Neural cell (in vitro differentiated cells): ENCODE results near the gene RCL1. TPM values are rescaled to one million over a fixed set of nuclear protein-coding genes. Genes with fewer than 3 reads are reported as not detected.

Experiments used
- H2AFZ ChIP-seq: fragments of 200-600, 300-800 bp; sonication (generic), shearing (Covaris generic); 2 replicates; pipeline ENCODE4 v1.6.0; 2014; ENCODE audit warnings: low read depth, mild to moderate bottlenecking, antibody characterized with exemption, low read length, moderate library complexity
- H3F3A ChIP-seq: fragments of 200-600 bp; shearing (Covaris generic); 2 replicates; pipeline ENCODE4 v1.6.1; 2016; ENCODE audit warnings: mild to moderate bottlenecking, moderate library complexity, mixed read lengths, antibody characterized with exemption, low read length; ENCODE audit not compliant: insufficient read depth, poor library complexity, severe bottlenecking
- H3K27ac ChIP-seq: fragments of 200-600, 300-800 bp; sonication (generic), shearing (Covaris generic); 2 replicates; pipeline ENCODE4 v1.5.1; 2014; ENCODE audit warnings: mild to moderate bottlenecking, low read length, moderate library complexity
- H3K27me3 ChIP-seq: fragments of 300-800, 200-600 bp; sonication (generic), shearing (Covaris generic); 2 replicates; pipeline ENCODE4 v1.6.0; 2014; ENCODE audit warnings: mild to moderate bottlenecking, low read depth, low read length, moderate library complexity; ENCODE audit not compliant: insufficient read depth
- H3K36me3 ChIP-seq: fragments of 300-800, 200-600 bp; sonication (generic), shearing (Covaris generic); 2 replicates; pipeline ENCODE4 v1.5.1; 2014; ENCODE audit warnings: mild to moderate bottlenecking, antibody characterized with exemption, low read length, moderate library complexity; ENCODE audit not compliant: insufficient read depth
- H3K4me2 ChIP-seq: fragments of 300-800, 200-600 bp; sonication (generic), shearing (Covaris generic); 2 replicates; pipeline ENCODE4 v1.6.0; 2014; ENCODE audit warnings: mild to moderate bottlenecking, low read length
- H3K4me3 ChIP-seq: fragments of 300-800, 200-600 bp; sonication (generic), shearing (Covaris generic); 2 replicates; pipeline ENCODE4 v1.5.1; 2014; ENCODE audit warnings: mild to moderate bottlenecking, low read length, moderate library complexity
- H3K79me2 ChIP-seq: fragments of 200-600 bp; shearing (Covaris generic); replicated peaks from 2 replicates; pipeline ENCODE4 v1.6.0; 2014; ENCODE audit warnings: mild to moderate bottlenecking, low read length, moderate library complexity; ENCODE audit not compliant: insufficient read depth
- H3K9ac ChIP-seq: fragments of 300-800, 200-600 bp; sonication (generic), shearing (Covaris generic); 2 replicates; pipeline ENCODE4 v1.6.1; 2016; ENCODE audit warnings: mild to moderate bottlenecking, low read length, mixed read lengths
- H3K9me2 ChIP-seq: fragments of 200-600 bp; shearing (Covaris generic); 2 replicates; pipeline ENCODE4 v1.6.1; 2016; ENCODE audit warnings: mild to moderate bottlenecking, low read length, mixed read lengths; ENCODE audit not compliant: insufficient read depth
- H3K9me3 ChIP-seq: fragments of 200-600, 300-800 bp; sonication (generic), shearing (Covaris generic); 2 replicates; pipeline ENCODE4 v1.6.1; 2016; ENCODE audit warnings: mild to moderate bottlenecking, mixed run types, low read length, moderate library complexity, mixed read lengths
- H4K20me1 ChIP-seq: fragments of 200-600 bp; shearing (Covaris generic); 2 replicates; pipeline ENCODE4 v1.6.1; 2016; ENCODE audit warnings: mild to moderate bottlenecking, mixed run types; ENCODE audit not compliant: insufficient read depth
- EP300 ChIP-seq: fragments of 450-650 bp; conservative IDR thresholded peaks from 2 replicates; pipeline ENCODE4 v1.6.1; 2014; ENCODE audit warnings: antibody characterized with exemption, mild to moderate bottlenecking, moderate library complexity; ENCODE audit not compliant: poor library complexity, severe bottlenecking
- EZH2 ChIP-seq: fragments of 200-600, 300-800 bp; shearing (Covaris generic), sonication (generic); IDR thresholded peaks from 2 replicates; pipeline ENCODE4 v1.6.1; 2014; ENCODE audit warnings: antibody characterized with exemption, low read length, borderline replicate concordance, mild to moderate bottlenecking; ENCODE audit not compliant: insufficient read depth, poor library complexity, severe bottlenecking
- MXI1 ChIP-seq: fragments of 450-650 bp; conservative IDR thresholded peaks from 2 replicates; pipeline ENCODE4 v1.6.1; 2014; ENCODE audit warnings: antibody characterized with exemption, mild to moderate bottlenecking; ENCODE audit not compliant: poor library complexity, severe bottlenecking
- POLR2AphosphoS5 ChIP-seq: IDR thresholded peaks from 2 replicates; pipeline ENCODE4 v1.6.1; 2012
- RAD21 ChIP-seq: fragments of 450-650 bp; conservative IDR thresholded peaks from 2 replicates; pipeline ENCODE4 v1.6.1; 2014; ENCODE audit warnings: antibody characterized with exemption, mild to moderate bottlenecking, moderate library complexity
- SMC3 ChIP-seq: fragments of 450-650 bp; conservative IDR thresholded peaks from 2 replicates; pipeline ENCODE4 v1.6.1; 2014; ENCODE audit warnings: antibody characterized with exemption, mild to moderate bottlenecking, moderate library complexity; ENCODE audit not compliant: poor library complexity
- TAF1 ChIP-seq: IDR thresholded peaks from 2 replicates; pipeline ENCODE4 v1.6.1; 2012; ENCODE audit warnings: low read depth
- polyA plus RNA-seq: library from polyadenylated mRNA; depleted of rRNA; stranded (reverse); fragments of >200 nt; gene quantifications from 2 replicates; pipeline ENCODE4 v1.2.3, GENCODE V29; 2014
- TF ChIP-seq, protein P1 (sequence below): fragments of 450-650 bp; IDR thresholded peaks from 2 replicates; pipeline ENCODE4 v1.5.1; 2014; ENCODE audit warnings: antibody characterized with exemption, mild to moderate bottlenecking, moderate library complexity; ENCODE audit not compliant: poor library complexity, severe bottlenecking

RCL1 gene
- polyA plus RNA-seq, 1 donor from 2014 or later = 4.2 TPM

DNA sequence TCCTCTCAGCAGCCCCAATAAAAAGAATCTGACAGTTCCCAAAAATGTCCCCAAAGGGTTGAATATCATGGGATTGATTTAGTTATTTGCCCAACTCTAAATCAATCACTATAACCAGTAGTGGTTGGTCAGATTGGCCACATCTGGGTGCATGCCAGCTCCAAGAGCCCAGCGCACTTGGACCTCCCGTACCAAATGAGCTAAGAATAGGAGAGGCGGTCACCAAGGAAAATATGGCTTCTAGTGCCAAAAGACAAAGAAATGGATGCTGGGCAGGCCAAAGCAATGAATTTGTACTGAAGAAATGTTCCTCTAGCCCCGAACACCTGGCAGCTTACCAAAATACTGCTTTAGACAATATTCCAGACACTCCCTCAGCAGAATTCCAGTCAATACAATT is 80.3 kb downstream of the RCL1 start:
- Histone ChIP-seq H3K4me3 (no peak overlapping the region), H3K9me2 (no peaks in the 10 kb centered on the region), H3K79me2 (no peaks in the 10 kb centered on the region), H3K36me3 (no peaks in the 10 kb centered on the region), H3K9ac (no peak overlapping the region), H2AFZ (no peak overlapping the region), H3K27me3 (no peaks in the 10 kb centered on the region), H3K4me2 (no peak overlapping the region), H4K20me1 (no peaks in the 10 kb centered on the region), H3F3A (no peaks in the 10 kb centered on the region), H3K27ac (no peak overlapping the region), H3K9me3 (no peaks in the 10 kb centered on the region)
- TF ChIP-seq EZH2 (no peak), RAD21 (no peak), EP300 (no peak), TAF1 (no peak), POLR2AphosphoS5 (no peak), MXI1 (no peak)
- TF ChIP-seq, protein P1, sequence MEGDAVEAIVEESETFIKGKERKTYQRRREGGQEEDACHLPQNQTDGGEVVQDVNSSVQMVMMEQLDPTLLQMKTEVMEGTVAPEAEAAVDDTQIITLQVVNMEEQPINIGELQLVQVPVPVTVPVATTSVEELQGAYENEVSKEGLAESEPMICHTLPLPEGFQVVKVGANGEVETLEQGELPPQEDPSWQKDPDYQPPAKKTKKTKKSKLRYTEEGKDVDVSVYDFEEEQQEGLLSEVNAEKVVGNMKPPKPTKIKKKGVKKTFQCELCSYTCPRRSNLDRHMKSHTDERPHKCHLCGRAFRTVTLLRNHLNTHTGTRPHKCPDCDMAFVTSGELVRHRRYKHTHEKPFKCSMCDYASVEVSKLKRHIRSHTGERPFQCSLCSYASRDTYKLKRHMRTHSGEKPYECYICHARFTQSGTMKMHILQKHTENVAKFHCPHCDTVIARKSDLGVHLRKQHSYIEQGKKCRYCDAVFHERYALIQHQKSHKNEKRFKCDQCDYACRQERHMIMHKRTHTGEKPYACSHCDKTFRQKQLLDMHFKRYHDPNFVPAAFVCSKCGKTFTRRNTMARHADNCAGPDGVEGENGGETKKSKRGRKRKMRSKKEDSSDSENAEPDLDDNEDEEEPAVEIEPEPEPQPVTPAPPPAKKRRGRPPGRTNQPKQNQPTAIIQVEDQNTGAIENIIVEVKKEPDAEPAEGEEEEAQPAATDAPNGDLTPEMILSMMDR = no peak

DNA sequence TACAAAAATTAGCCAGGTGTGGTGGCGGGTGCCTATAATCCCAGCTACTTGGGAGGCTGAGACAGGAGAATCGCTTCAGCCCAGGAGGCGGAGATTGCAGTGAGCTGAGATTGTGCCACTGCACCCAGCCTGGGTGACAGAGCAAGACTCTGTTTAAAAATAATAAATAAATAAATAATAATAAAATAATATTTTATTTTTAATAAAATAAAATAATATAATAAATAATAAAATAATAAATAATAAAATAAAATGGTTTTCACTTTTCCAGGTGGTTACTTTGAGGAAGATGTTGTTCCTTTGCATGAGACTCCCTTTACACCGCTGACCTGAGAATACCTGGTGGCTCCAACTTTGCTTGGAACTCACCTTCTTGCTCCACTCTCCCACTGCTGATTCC is 82.8 kb downstream of the RCL1 start:
- H3K79me2 ChIP-seq = no peaks in the 10 kb centered on the region
- H3K4me3 ChIP-seq = no peak overlapping the region
- H3K27me3 ChIP-seq = no peaks in the 10 kb centered on the region
- no peaks in the 10 kb centered on the region for H3K9me2 ChIP-seq
- H3F3A ChIP-seq = no peaks in the 10 kb centered on the region
- H3K27ac ChIP-seq = no peak overlapping the region
- no peak overlapping the region for H3K9ac ChIP-seq
- no peak overlapping the region for H3K4me2 ChIP-seq
- H3K36me3 ChIP-seq = no peaks in the 10 kb centered on the region
- H4K20me1 ChIP-seq = no peaks in the 10 kb centered on the region
- H2AFZ ChIP-seq = no peak overlapping the region
- TF ChIP-seq MXI1 = no peak
- TF ChIP-seq, protein P1 = no peak
- no peak for TF ChIP-seq EZH2
- TF ChIP-seq TAF1 = no peak
- TF ChIP-seq POLR2AphosphoS5 = no peak
- TF ChIP-seq SMC3 = no peak
- H3K9me3 ChIP-seq = no peaks in the 10 kb centered on the region

DNA sequence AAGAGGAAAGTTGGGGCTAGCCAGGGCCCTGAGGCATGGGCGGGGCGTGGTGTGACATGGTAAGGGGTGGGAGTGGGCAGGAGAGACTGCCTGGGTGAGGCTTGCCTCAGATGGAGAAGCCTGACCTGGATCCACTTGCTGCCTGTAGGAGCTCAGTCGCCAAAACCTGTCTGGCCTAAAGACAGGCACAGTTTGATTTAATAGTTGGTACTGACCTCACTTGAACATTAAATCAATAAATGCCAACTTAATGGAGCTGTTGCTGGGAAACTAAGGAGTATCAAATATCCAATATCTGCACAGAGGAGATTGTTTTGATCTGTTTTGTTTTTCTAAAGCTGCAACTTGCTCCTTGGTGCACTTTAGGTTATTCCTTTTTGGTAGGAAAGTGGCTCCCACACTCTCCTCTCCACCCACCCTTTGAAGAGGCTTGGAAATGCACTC is 86.4 kb downstream of the RCL1 start:
- H3K9ac ChIP-seq = no peak overlapping the region
- no peaks in the 10 kb centered on the region for H3K36me3 ChIP-seq
- H3K4me3 ChIP-seq = no peak overlapping the region
- H2AFZ ChIP-seq = no peak overlapping the region
- no peaks in the 10 kb centered on the region for H3K79me2 ChIP-seq
- H4K20me1 ChIP-seq = no peaks in the 10 kb centered on the region
- H3K27me3 ChIP-seq = no peaks in the 10 kb centered on the region
- no peaks in the 10 kb centered on the region for H3K9me2 ChIP-seq
- H3K9me3 ChIP-seq = no peaks in the 10 kb centered on the region
- no peaks in the 10 kb centered on the region for H3F3A ChIP-seq
- TF ChIP-seq RAD21 (no peak), MXI1 (no peak), EP300 (no peak), POLR2AphosphoS5 (no peak)
- TF ChIP-seq, protein P1 = no peak
- H3K4me2 ChIP-seq = no peak overlapping the region
- no peak overlapping the region for H3K27ac ChIP-seq
